Ectodermal cell (in vitro differentiated cells): Measurements from ENCODE around the gene TPM4.

Experiments
- H3K27ac ChIP-seq: 2 replicates; pipeline ENCODE4 v1.7.0; 2013; ENCODE audit warnings: mild to moderate bottlenecking, low read depth, low read length; ENCODE audit not compliant: insufficient read depth, poor library complexity, severe bottlenecking
- H3K27me3 ChIP-seq: 2 replicates; pipeline ENCODE4 v1.7.0; 2013; ENCODE audit warnings: mild to moderate bottlenecking, low read length; ENCODE audit not compliant: insufficient read depth, control insufficient read depth, poor library complexity, severe bottlenecking
- H3K36me3 ChIP-seq: one replicate; pipeline ENCODE4 v1.7.0; 2013; ENCODE audit warnings: low read length; ENCODE audit not compliant: control insufficient read depth, insufficient read depth
- H3K4me1 ChIP-seq: one replicate; pipeline ENCODE4 v1.7.0; 2013; ENCODE audit warnings: low read length; ENCODE audit not compliant: control insufficient read depth, insufficient read depth
- H3K4me3 ChIP-seq: 2 replicates; pipeline ENCODE4 v1.7.0; 2013; ENCODE audit warnings: low read depth, low read length, control low read depth; ENCODE audit not compliant: insufficient read depth
- H3K9me3 ChIP-seq: 2 replicates; pipeline ENCODE4 v1.7.0; 2013; ENCODE audit warnings: mild to moderate bottlenecking, low read length, moderate library complexity; ENCODE audit not compliant: control insufficient read depth
- WGBS, 2 experiments: methylation state at CpG; one replicate each; pipeline ENCODE4 v1.1.7; 2013; ENCODE audit warnings: missing lambda C conversion rate in 2 of 2; 5-methylcytosine and 5-hydroxymethylcytosine counted together

TPM4 gene

GRCh38 chr19:16034958-16035560 lies 41.2 kb upstream of the TPM4 start:
- no peaks in the 10 kb centered on the region for H3K4me1 ChIP-seq
- whole genome bisulfite sequencing, 2 experiments: 78% methylated on average over 17 of the region's 17 CpGs
- H3K36me3 ChIP-seq: no peaks in the 10 kb centered on the region
- H3K27ac ChIP-seq: no peak overlapping the region
- H3K4me3 ChIP-seq: no peak overlapping the region
- no peaks in the 10 kb centered on the region for H3K27me3 ChIP-seq
- no peaks in the 10 kb centered on the region for H3K9me3 ChIP-seq

GRCh38 chr19:16035601-16036297 lies 40.5 kb upstream of the TPM4 start:
- no peak overlapping the region for H3K4me3 ChIP-seq

DNA sequence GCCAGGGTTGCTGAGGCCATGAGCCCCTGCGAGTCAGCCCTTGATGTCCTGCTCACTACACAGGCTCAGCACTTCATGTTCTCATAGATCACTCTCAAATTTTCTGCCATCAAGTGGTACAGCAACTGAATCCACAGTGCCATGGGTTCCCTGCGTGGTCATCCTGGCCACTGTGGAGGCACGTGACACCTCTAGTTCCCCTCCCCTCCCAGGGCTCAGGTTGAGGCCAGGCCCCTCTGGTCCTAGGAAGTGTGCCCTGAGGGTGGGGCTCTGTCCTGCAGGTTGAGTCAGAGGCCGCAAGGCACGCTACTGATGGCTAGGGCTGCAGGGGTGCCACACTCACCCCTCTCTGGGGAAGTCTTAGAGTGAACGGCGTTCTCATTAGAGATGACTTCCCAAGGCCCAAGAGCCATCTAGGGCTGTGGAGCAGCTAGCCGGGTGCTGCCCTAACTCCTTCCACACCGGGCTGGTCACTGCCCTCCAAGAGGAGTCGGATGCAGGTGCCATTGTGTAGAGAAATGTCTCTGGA lies 39.8 kb upstream of the TPM4 start:
- Histone ChIP-seq H3K4me3 (no peak overlapping the region), H3K27ac (no peak overlapping the region), H3K36me3 (no peaks in the 10 kb centered on the region), H3K27me3 (no peaks in the 10 kb centered on the region), H3K9me3 (no peaks in the 10 kb centered on the region), H3K4me1 (no peaks in the 10 kb centered on the region)
- WGBS, 2 experiments: 83 to 89% methylated on average over 10 of the region's 10 CpGs

More at GRCh38 chr19:16035601-16036297, 40.5 kb upstream of the TPM4 start:
- no peaks in the 10 kb centered on the region for H3K9me3 ChIP-seq
- 84 to 85% methylated on average over 28 of the region's 28 CpGs for WGBS, 2 experiments
- H3K27ac ChIP-seq: no peak overlapping the region
- no peaks in the 10 kb centered on the region for H3K4me1 ChIP-seq
- no peaks in the 10 kb centered on the region for H3K27me3 ChIP-seq
- no peaks in the 10 kb centered on the region for H3K36me3 ChIP-seq

- 83 to 84% methylated on average over 11 of the region's 11 CpGs for WGBS, 2 experiments
- no peaks in the 10 kb centered on the region for H3K9me3 ChIP-seq
Observed at GRCh38 chr19:16036941-16037340, 39.4 kb upstream of the TPM4 start.

GRCh38 chr19:16037424-16038195 lies 38.7 kb upstream of the TPM4 start:
- Histone ChIP-seq H3K36me3 (no peaks in the 10 kb centered on the region), H3K27ac (no peak overlapping the region), H3K4me3 (no peak overlapping the region), H3K4me1 (no peaks in the 10 kb centered on the region), H3K27me3 (peaks cover 8% of the 10 kb centered on the region), H3K9me3 (no peaks in the 10 kb centered on the region)
- 83 to 84% methylated on average over 17 of the region's 17 CpGs for WGBS, 2 experiments

More at GRCh38 chr19:16036941-16037340, 39.4 kb upstream of the TPM4 start:
- H3K4me3 ChIP-seq: no peak overlapping the region
- H3K36me3 ChIP-seq: no peaks in the 10 kb centered on the region
- H3K27me3 ChIP-seq: peaks cover 2% of the 10 kb centered on the region
- no peak overlapping the region for H3K27ac ChIP-seq
- H3K4me1 ChIP-seq: no peaks in the 10 kb centered on the region

GRCh38 chr19:16038196-16038695 lies 38.0 kb upstream of the TPM4 start:
- H3K27ac ChIP-seq: no peak overlapping the region
- H3K36me3 ChIP-seq: no peaks in the 10 kb centered on the region
- no peaks in the 10 kb centered on the region for H3K4me1 ChIP-seq
- 80 to 87% methylated on average over 5 of the region's 5 CpGs for WGBS, 2 experiments
- H3K4me3 ChIP-seq: no peak overlapping the region
- peaks cover 9% of the 10 kb centered on the region for H3K27me3 ChIP-seq
- no peaks in the 10 kb centered on the region for H3K9me3 ChIP-seq

- 88 to 92% methylated on average over 18 of the region's 18 CpGs for WGBS, 2 experiments
- no peak overlapping the region for H3K27ac ChIP-seq
- H3K9me3 ChIP-seq: no peaks in the 10 kb centered on the region
Observed at GRCh38 chr19:16039081-16039480, 37.2 kb upstream of the TPM4 start.

DNA sequence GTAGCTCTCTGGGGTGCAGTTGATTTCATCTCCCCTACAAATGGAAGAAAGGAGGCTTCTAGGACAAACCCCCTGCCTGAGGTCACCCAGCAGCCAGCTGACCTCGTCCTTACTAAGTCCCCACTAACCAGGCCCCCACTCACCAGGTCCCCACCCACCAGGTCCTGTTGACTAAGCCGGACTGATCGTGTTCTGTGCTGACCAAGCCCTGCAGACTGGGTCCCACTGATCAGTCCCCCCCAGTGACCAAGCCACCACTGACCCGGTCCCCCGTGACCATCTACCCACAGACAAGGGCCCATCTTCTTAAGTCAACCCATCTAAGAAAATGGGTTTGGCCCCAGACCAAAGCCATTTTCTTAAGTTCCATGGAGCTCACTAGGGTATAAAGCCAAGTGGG lies 36.8 kb upstream of the TPM4 start:
- Histone ChIP-seq H3K36me3 (no peaks in the 10 kb centered on the region), H3K9me3 (no peaks in the 10 kb centered on the region), H3K4me3 (no peak overlapping the region), H3K27ac (no peak overlapping the region), H3K4me1 (no peaks in the 10 kb centered on the region), H3K27me3 (peaks cover 9% of the 10 kb centered on the region)
- WGBS, 2 experiments: 81 to 93% methylated on average over 5 of the region's 5 CpGs

More at GRCh38 chr19:16039081-16039480, 37.2 kb upstream of the TPM4 start:
- H3K36me3 ChIP-seq: no peaks in the 10 kb centered on the region
- no peak overlapping the region for H3K4me3 ChIP-seq
- no peaks in the 10 kb centered on the region for H3K4me1 ChIP-seq
- peaks cover 9% of the 10 kb centered on the region for H3K27me3 ChIP-seq

GRCh38 chr19:16040642-16041041 lies 35.7 kb upstream of the TPM4 start:
- Histone ChIP-seq H3K27ac (no peak overlapping the region), H3K4me3 (no peak overlapping the region), H3K36me3 (no peaks in the 10 kb centered on the region), H3K9me3 (no peaks in the 10 kb centered on the region), H3K4me1 (no peaks in the 10 kb centered on the region), H3K27me3 (peaks cover 9% of the 10 kb centered on the region)
- 83 to 84% methylated on average over 6 of the region's 6 CpGs for WGBS, 2 experiments
